GM23248 (cell line): Measurements from ENCODE around the gene CEP43. TPM values are rescaled to one million over a fixed set of nuclear protein-coding genes. Genes with fewer than 3 reads are reported as not detected.

Experiments
- DNase-seq: peaks from one replicate; pipeline ENCODE4 v3.0.0-alpha.2; 2015
- H2AFZ ChIP-seq: fragments of 200-600 bp; sonication (generic); 2 replicates; pipeline ENCODE4 v1.6.1; 2016; ENCODE audit warnings: antibody characterized with exemption
- H3F3A ChIP-seq: fragments of 200-600 bp; sonication (generic); 2 replicates; pipeline ENCODE4 v1.6.1; 2016; ENCODE audit warnings: mild to moderate bottlenecking, antibody characterized with exemption, mixed run types; ENCODE audit not compliant: insufficient read depth
- H3K27ac ChIP-seq: fragments of 200-600 bp; sonication (generic); 2 replicates; pipeline ENCODE4 v1.5.1; 2016; ENCODE audit warnings: mild to moderate bottlenecking
- H3K27me3 ChIP-seq: fragments of 200-600 bp; sonication (generic); replicated peaks from 2 replicates; pipeline ENCODE4 v1.6.1; 2016; ENCODE audit warnings: mild to moderate bottlenecking; ENCODE audit not compliant: insufficient read depth
- H3K36me3 ChIP-seq: fragments of 200-600 bp; sonication (generic); 2 replicates; pipeline ENCODE4 v1.6.1; 2016; ENCODE audit warnings: low read depth, mild to moderate bottlenecking
- H3K4me1 ChIP-seq: fragments of 200-600 bp; sonication (generic); 2 replicates; pipeline ENCODE4 v1.6.1; 2016; ENCODE audit warnings: mild to moderate bottlenecking; ENCODE audit not compliant: insufficient read depth
- H3K4me2 ChIP-seq: fragments of 200-600 bp; sonication (generic); one replicate; pipeline ENCODE4 v1.6.1; 2016; ENCODE audit warnings: mild to moderate bottlenecking; ENCODE audit not compliant: unreplicated experiment
- H3K4me3 ChIP-seq: fragments of 200-600 bp; sonication (generic); 2 replicates; pipeline ENCODE4 v1.5.1; 2016; ENCODE audit warnings: mild to moderate bottlenecking
- H3K79me2 ChIP-seq: fragments of 200-600 bp; sonication (generic); 2 replicates; pipeline ENCODE4 v1.6.1; 2016; ENCODE audit warnings: mild to moderate bottlenecking; ENCODE audit not compliant: insufficient read depth
- H3K9ac ChIP-seq: fragments of 200-600 bp; sonication (generic); 2 replicates; pipeline ENCODE4 v1.6.1; 2016; ENCODE audit warnings: mild to moderate bottlenecking
- H3K9me2 ChIP-seq: fragments of 200-600 bp; sonication (generic); 2 replicates; pipeline ENCODE4 v1.6.1; 2016; ENCODE audit warnings: mixed run types, mild to moderate bottlenecking, moderate library complexity; ENCODE audit not compliant: insufficient read depth
- H3K9me3 ChIP-seq: fragments of 200-600 bp; sonication (generic); one replicate; pipeline ENCODE4 v1.6.1; 2017; ENCODE audit warnings: low read depth
- H4K20me1 ChIP-seq: fragments of 200-600 bp; sonication (generic); 2 replicates; pipeline ENCODE4 v1.6.0; 2016; ENCODE audit not compliant: insufficient read depth
- EZH2 ChIP-seq: fragments of 200-600 bp; sonication (generic); IDR thresholded peaks from 2 replicates; pipeline ENCODE4 v1.6.1; 2018; ENCODE audit warnings: antibody characterized with exemption, mild to moderate bottlenecking; ENCODE audit not compliant: insufficient read depth, poor library complexity, severe bottlenecking
- EZH2phosphoT487 ChIP-seq: fragments of 200-600 bp; sonication (generic); IDR thresholded peaks from 2 replicates; pipeline ENCODE4 v1.6.1; 2018; ENCODE audit warnings: antibody characterized with exemption, moderate library complexity, mild to moderate bottlenecking, low read depth; ENCODE audit not compliant: insufficient read depth
- WGBS, 2 experiments: methylation state at CpG; one replicate each; pipeline ENCODE4 v1.1.6; 2015 to 2017; ENCODE audit warnings: low lambda C conversion rate in 2 of 2, low coverage in 1 of 2; ENCODE audit errors: missing lambda C conversion rate in 2 of 2; 5-methylcytosine and 5-hydroxymethylcytosine counted together
- in situ Hi-C: fragments of 300-500 bp; cut with MboI; formaldehyde crosslinking; loops from 2 replicates; pipeline ENCODE4 v1.15.0; 2020
- polyA plus RNA-seq: library from polyadenylated mRNA; unstranded; fragments of >200 nt; fragmentation: Nextera tagmentation; extraction: Ambion mirVana; gene quantifications from 2 replicates; pipeline ENCODE4 v1.2.1, GENCODE V29; 2016
- total RNA-seq: library from RNA; depleted of rRNA; stranded (reverse); fragments of >200 nt; shearing (Covaris generic); gene quantifications from 2 replicates; pipeline ENCODE4 v1.2.3, GENCODE V29; 2014

The CEP43 gene
- total and polyA plus RNA-seq, 2 experiments from 2014 or later, result 16.4 to 25.2 TPM

DNA sequence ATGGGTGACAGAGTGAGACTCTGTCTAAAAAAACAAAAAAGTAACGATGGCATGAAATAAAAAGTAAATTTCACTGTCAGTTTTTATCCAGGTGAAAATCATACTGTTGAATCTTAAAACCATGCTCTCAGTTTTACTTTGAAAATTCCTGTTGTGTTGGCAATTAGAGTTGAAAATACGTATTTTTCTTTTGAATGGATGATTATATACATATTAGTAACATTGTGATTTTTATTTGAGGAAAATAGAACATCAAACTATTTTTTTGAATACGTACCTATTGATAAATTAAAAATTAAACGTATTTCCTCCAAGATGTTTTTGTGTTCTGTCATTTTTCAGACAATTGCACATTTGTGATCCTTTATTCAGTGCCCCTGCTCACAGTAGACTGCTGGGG lies 14.7 kb downstream of the CEP43 start:
- no peaks in the 10 kb centered on the region for H3K9me3 ChIP-seq
- TF ChIP-seq EZH2, result no peak
- no peak for TF ChIP-seq EZH2phosphoT487
- no peaks in the 10 kb centered on the region for H4K20me1 ChIP-seq
- H3K4me3 ChIP-seq, result no peak overlapping the region
- no peaks in the 10 kb centered on the region for H3F3A ChIP-seq
- no peak overlapping the region for H3K4me2 ChIP-seq
- WGBS, 2 experiments, result 95 to 99% methylated on average over 4 of the region's 4 CpGs
- no peaks in the 10 kb centered on the region for H3K27me3 ChIP-seq
- H3K36me3 ChIP-seq, result peaks cover 29% of the 10 kb centered on the region
- in situ Hi-C loops, result no loop called here
- DNase-seq, result no peak
- H3K9me2 ChIP-seq, result no peaks in the 10 kb centered on the region
- no peak overlapping the region for H2AFZ ChIP-seq
- H3K79me2 ChIP-seq, result no peaks in the 10 kb centered on the region
- no peak overlapping the region for H3K27ac ChIP-seq
- no peaks in the 10 kb centered on the region for H3K4me1 ChIP-seq
- H3K9ac ChIP-seq, result no peak overlapping the region

DNA sequence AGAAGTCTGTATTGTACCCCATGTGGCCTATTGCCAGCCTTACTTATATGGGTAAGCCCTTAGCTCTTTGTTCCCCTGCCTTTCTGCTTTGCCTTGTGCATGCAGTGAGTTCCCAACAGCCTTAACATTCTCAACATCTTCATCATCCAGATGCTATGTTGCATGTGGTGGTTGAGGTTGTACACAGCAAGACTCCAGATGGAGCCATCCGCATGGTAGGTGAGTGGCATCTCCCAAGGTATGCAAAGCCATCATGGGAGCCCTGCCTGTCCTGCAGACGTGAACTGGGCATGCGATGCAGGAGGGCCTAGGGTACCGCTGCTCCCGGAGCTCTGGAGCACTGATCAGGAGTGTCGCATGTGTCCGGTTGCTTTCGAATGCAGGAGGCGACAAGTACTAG lies 16.1 kb downstream of the CEP43 start:
- Histone ChIP-seq H3F3A (no peaks in the 10 kb centered on the region), H3K27ac (no peak overlapping the region), H3K27me3 (no peaks in the 10 kb centered on the region), H3K36me3 (peaks cover 29% of the 10 kb centered on the region), H3K9me2 (no peaks in the 10 kb centered on the region), H3K79me2 (no peaks in the 10 kb centered on the region), H3K9me3 (no peaks in the 10 kb centered on the region), H3K4me1 (no peaks in the 10 kb centered on the region), H3K4me3 (no peak overlapping the region), H3K9ac (no peak overlapping the region), H3K4me2 (no peak overlapping the region), H2AFZ (no peak overlapping the region), H4K20me1 (no peaks in the 10 kb centered on the region)
- in situ Hi-C loops, result no loop called here
- WGBS, 2 experiments, result 98 to 99% methylated on average over 9 of the region's 9 CpGs
- DNase-seq, result no peak
- TF ChIP-seq EZH2phosphoT487, result no peak

DNA sequence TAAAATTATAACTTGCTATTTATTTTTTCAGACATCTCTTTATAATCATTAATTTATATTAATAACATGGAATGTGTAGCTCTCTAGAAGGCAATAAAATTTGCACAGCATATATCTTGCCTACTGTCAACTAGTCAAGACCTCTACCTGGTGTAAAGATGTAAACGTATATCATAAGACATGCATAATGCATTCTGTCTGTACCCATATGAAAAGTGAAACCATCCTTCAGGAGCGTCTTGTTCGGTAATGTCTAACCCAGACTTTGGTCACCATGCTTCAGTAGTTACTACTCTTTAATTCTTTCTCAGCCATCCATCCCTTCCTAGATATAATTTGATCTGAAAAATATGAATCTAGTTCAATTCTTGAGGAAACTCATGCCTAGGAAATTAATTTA lies 21.0 kb downstream of the CEP43 start:
- Histone ChIP-seq H3K4me2 (no peak overlapping the region), H3K4me1 (no peaks in the 10 kb centered on the region), H3K36me3 (peaks cover 14% of the 10 kb centered on the region), H3K4me3 (no peak overlapping the region), H3K27me3 (no peaks in the 10 kb centered on the region), H3F3A (no peaks in the 10 kb centered on the region), H4K20me1 (no peaks in the 10 kb centered on the region), H3K9ac (no peak overlapping the region), H2AFZ (no peak overlapping the region), H3K79me2 (no peaks in the 10 kb centered on the region), H3K27ac (no peak overlapping the region), H3K9me3 (no peaks in the 10 kb centered on the region), H3K9me2 (no peaks in the 10 kb centered on the region)
- no peak for DNase-seq
- in situ Hi-C loops, result no loop called here
- WGBS, 2 experiments, result 96 to 100% methylated on average over 3 of the region's 3 CpGs
- TF ChIP-seq EZH2phosphoT487, result no peak
- no peak for TF ChIP-seq EZH2

DNA sequence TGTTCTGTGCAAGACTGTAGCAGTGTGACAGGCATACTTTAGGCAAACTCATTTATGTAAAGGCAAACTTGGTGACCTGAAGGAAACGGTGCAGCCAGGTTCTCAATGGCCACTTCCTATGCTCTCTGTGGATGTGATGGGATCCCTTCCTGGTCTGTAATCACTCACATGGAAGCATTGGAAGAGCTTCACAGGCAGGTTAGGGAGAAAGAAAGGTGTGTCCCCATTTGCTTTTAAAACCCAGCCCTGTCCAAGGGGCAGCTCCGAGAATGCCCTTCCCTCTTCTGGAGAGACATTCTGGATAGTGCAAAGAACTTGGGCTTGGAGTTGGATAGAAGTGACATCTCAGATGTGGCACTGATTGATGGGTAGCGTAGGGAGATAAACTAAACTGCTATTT lies 28.1 kb downstream of the CEP43 start:
- Histone ChIP-seq H3K79me2 (no peaks in the 10 kb centered on the region), H2AFZ (no peak overlapping the region), H3F3A (no peaks in the 10 kb centered on the region), H4K20me1 (no peaks in the 10 kb centered on the region), H3K36me3 (peaks cover 32% of the 10 kb centered on the region), H3K27ac (no peak overlapping the region), H3K9ac (no peak overlapping the region), H3K4me1 (peaks cover 3% of the 10 kb centered on the region; the same call in 1 of the 2 replicates), H3K9me3 (no peaks in the 10 kb centered on the region), H3K9me2 (no peaks in the 10 kb centered on the region), H3K4me3 (no peak overlapping the region), H3K27me3 (no peaks in the 10 kb centered on the region), H3K4me2 (no peak overlapping the region)
- DNase-seq, result no peak
- 97 to 99% methylated on average over 3 of the region's 3 CpGs for WGBS, 2 experiments
- in situ Hi-C loops, result no loop called here
- TF ChIP-seq EZH2 (no peak), EZH2phosphoT487 (no peak)

DNA sequence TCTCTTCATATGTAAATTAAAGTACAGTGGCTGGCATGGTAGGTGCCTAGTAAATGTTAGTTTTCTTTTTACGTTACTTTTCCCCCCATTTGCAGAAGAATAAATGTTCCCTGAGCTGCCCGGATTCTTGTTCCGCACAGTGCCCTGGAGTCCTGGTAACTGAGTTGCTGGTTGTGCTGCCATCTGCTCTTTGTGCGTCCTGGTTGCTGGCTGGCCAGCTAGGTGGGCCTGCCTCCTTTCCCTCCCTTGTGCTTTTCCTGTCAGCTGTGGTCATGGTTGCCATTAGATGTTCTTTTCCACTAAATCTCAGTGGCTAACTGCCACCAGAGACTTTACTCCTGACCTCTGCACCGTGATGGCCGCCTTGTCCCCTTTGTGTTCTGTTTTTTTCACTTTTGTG lies 28.6 kb downstream of the CEP43 start:
- H3K27me3 ChIP-seq, result no peaks in the 10 kb centered on the region
- H4K20me1 ChIP-seq, result no peaks in the 10 kb centered on the region
- TF ChIP-seq EZH2phosphoT487, result no peak
- TF ChIP-seq EZH2, result no peak
- no peak overlapping the region for H3K9ac ChIP-seq
- in situ Hi-C loops, result no loop called here
- H3F3A ChIP-seq, result no peaks in the 10 kb centered on the region
- 96 to 97% methylated on average over 6 of the region's 6 CpGs for WGBS, 2 experiments
- H3K36me3 ChIP-seq, result peaks cover 32% of the 10 kb centered on the region
- no peaks in the 10 kb centered on the region for H3K79me2 ChIP-seq
- no peak overlapping the region for H2AFZ ChIP-seq
- peaks cover 3% of the 10 kb centered on the region; the same call in 1 of the 2 replicates for H3K4me1 ChIP-seq
- H3K27ac ChIP-seq, result no peak overlapping the region
- H3K4me3 ChIP-seq, result no peak overlapping the region
- H3K4me2 ChIP-seq, result no peak overlapping the region
- H3K9me3 ChIP-seq, result no peaks in the 10 kb centered on the region
- no peaks in the 10 kb centered on the region for H3K9me2 ChIP-seq
- no peak for DNase-seq
